ENCODE results near the gene YIPF2. TPM values are rescaled to one million over a fixed set of nuclear protein-coding genes. Genes with fewer than 3 reads are reported as not detected.
A peak's percentile ranks its signal among the peaks of the same experiment; 100 is the strongest.

Gene YIPF2
- total and polyA plus RNA-seq, 2 of the 4 experiments (the other 2 are of a cell fraction) = 61.5 to 78.0 TPM

GRCh38 chr19:10960314-10961072 lies 32.1 kb upstream of the YIPF2 start, which contains the start of gene SMARCA4:
Gene SMARCA4 (plus strand): TSS chr19:10961030. CDS start chr19:10984152, 23,122 bp downstream.
- Histone ChIP-seq H3K27me3 (ENCODE audit: control insufficient read depth, insufficient read depth, low read length) (no peaks in the 10 kb centered on the region), H3K4me1 (ENCODE audit: control insufficient read depth, insufficient read depth, low read length) (peaks cover 9% of the 10 kb centered on the region), H2BK5ac (ENCODE audit: low read depth, low read length, poor library complexity, severe bottlenecking) (peak within 1 kb of the TSS; percentile 99), H3K79me1 (ENCODE audit: low read depth in 1 of 2, low read length in 2 of 2) (peaks cover 4 to 52% of the 10 kb centered on the region in 2 experiments; a peak in 3 of 4 replicates), H3K23ac (ENCODE audit: low read depth, low read length) (peak within 1 kb of the TSS; percentile 98), H4K5ac (ENCODE audit: low read depth, low read length) (peak within 1 kb of the TSS; percentile 97), H3K14ac (replicated peaks; ENCODE audit: low read depth, low read length) (peak within 1 kb of the TSS; percentile 99), H2AK5ac (ENCODE audit: low read depth, low read length) (peak within 1 kb of the TSS; percentile 98), H2BK120ac (ENCODE audit: low read depth, low read length) (peak within 1 kb of the TSS; percentile 82), H3K56ac (ENCODE audit: extremely low read depth, insufficient read depth, low read length) (peak within 1 kb of the TSS; percentile 92), H3K9me1 (ENCODE audit: insufficient read depth, low read length) (peaks cover 19% of the 10 kb centered on the region), H4K8ac (ENCODE audit: low read depth in 2 of 2, low read length in 2 of 2) (peak within 1 kb of the TSS; percentile 91 to 97), H4K20me1 (ENCODE audit: insufficient read depth, low read length) (peaks cover 34% of the 10 kb centered on the region), H3K27ac (ENCODE audit: insufficient read depth, low read length) (peak within 1 kb of the TSS; percentile 99), H3K9ac (ENCODE audit: low read depth, low read length) (peak within 1 kb of the TSS; percentile 99), H3K4ac (ENCODE audit: low read depth, low read length) (peak within 1 kb of the TSS; percentile 98), H3K4me3 (ENCODE audit: insufficient read depth, low read depth, low read length) (peak within 1 kb of the TSS; percentile 94), H3K36me3 (ENCODE audit: control insufficient read depth, insufficient read depth, low read length) (no peaks in the 10 kb centered on the region), H2AK9ac (replicated peaks; ENCODE audit: low read depth, low read length, poor library complexity) (peak within 1 kb of the TSS; percentile 98), H3K4me2 (ENCODE audit: low read depth, low read length) (peak within 1 kb of the TSS; percentile 97), H2BK20ac (ENCODE audit: low read depth, low read length) (0 out of 2 replicates have a peak within 1 kb of the TSS, but pooled peaks have one; percentile 28), H2BK15ac (ENCODE audit: low read depth, low read length) (no peak within 1 kb of the TSS), H3K18ac (ENCODE audit: low read depth, low read length) (peak within 1 kb of the TSS; percentile 92), H3K9me3 (ENCODE audit: control insufficient read depth, insufficient read depth, low read length) (no peaks in the 10 kb centered on the region), H4K91ac (ENCODE audit: insufficient read depth, low read depth, low read length) (peak within 1 kb of the TSS; percentile 97), H2AFZ (replicated peaks; ENCODE audit: low read length, poor library complexity) (peak within 1 kb of the TSS; percentile 100)
- ChIA-PET POLR2A (ENCODE audit: unreplicated experiment) (interaction anchor here (0.6 kb wide), 1 partner anchor 9 kb away, joined by 3 read pairs; no protein-coding TSS in a partner anchor), CTCF (interaction anchor here (0.6 to 1.6 kb wide), 2 partner anchors 10 to 24 kb away, joined by 3 to 5 read pairs; no protein-coding TSS in a partner anchor)
- no TSS peak for BruUV-seq (replicated peaks)
- DNase-seq (peak; percentile 96), ATAC-seq (ENCODE audit: low read depth) (peak; percentile 94)
- 4% methylated on average over 22 of the region's 100 CpGs; no CpG with 5 or more reads in 1 of the 2 experiments for WGBS, 2 experiments (ENCODE audit: extremely low coverage in 2 of 2, insufficient read length in 1 of 2)
- intact Hi-C loops (cut with micrococcal nuclease) (loop anchor here (2.0 kb wide), 1 partner anchor 14 kb away; no protein-coding TSS in a partner anchor), in situ Hi-C loops (cut with MboI; ENCODE audit: low sequenced_read_pairs) (no loop called here), dilution Hi-C loops (cut with HindIII; ENCODE audit: low sequenced_read_pairs, unreplicated experiment) (no loop called here)
- TF ChIP-seq MAZ (IDR thresholded peaks at IDR 0.05; ENCODE audit: borderline replicate concordance, low read depth, low read length) (peak; percentile 91; the same call in 1 of the 2 replicates), CHD1 (IDR thresholded peaks at IDR 0.05; ENCODE audit: low read depth, low read length) (no peak), RAD21 (IDR thresholded peaks at IDR 0.05; ENCODE audit: low read length) (no peak), MXI1 (IDR thresholded peaks at IDR 0.05; ENCODE audit: borderline replicate concordance, low read depth, low read length) (peak; percentile 93), BHLHE40 (IDR thresholded peaks at IDR 0.05; ENCODE audit: low read depth, low read length) (peak; percentile 72), CEBPB (IDR thresholded peaks at IDR 0.05; ENCODE audit: low read depth, low read length) (peak; percentile 49), MAFK (IDR thresholded peaks at IDR 0.05; ENCODE audit: low read depth, low read length) (no peak), POLR2A (IDR thresholded peaks at IDR 0.05; ENCODE audit: low read depth, low read length) (peak; percentile 89), USF2 (IDR thresholded peaks at IDR 0.05; ENCODE audit: low read depth, low read length) (peak; percentile 39; the same call in 1 of the 2 replicates)
